Fibroblast of lung (primary cell): ENCODE data around the gene KMT2E. TPM values are rescaled to one million over a fixed set of nuclear protein-coding genes. Genes with fewer than 3 reads are reported as not detected.

Experiments
- DNase-seq, 2 donors: peaks; one replicate each; pipeline versions ENCODE4 v3.0.0 to v3.0.0-alpha.2; 2010; ENCODE audit warnings: low read depth in 2 of 2
- H2AFZ ChIP-seq: 2 replicates; pipeline ENCODE4 v1.5.1; 2012; ENCODE audit warnings: low read length, control low read depth, inconsistent platforms
- H3K27ac ChIP-seq: 2 replicates; pipeline ENCODE4 v1.5.1; 2011; ENCODE audit warnings: low read length, control low read depth; ENCODE audit not compliant: insufficient read depth
- H3K27me3 ChIP-seq: 2 replicates; pipeline ENCODE4 v1.5.1; 2011; ENCODE audit warnings: mild to moderate bottlenecking, low read length; ENCODE audit not compliant: control insufficient read depth, insufficient read depth
- H3K36me3 ChIP-seq: 2 replicates; pipeline ENCODE4 v1.5.1; 2011; ENCODE audit warnings: low read length; ENCODE audit not compliant: control insufficient read depth, insufficient read depth
- H3K4me1 ChIP-seq: 2 replicates; pipeline ENCODE4 v1.5.1; 2011; ENCODE audit warnings: low read length; ENCODE audit not compliant: control insufficient read depth, insufficient read depth; ENCODE audit errors: extremely low read depth
- H3K4me2 ChIP-seq: 2 replicates; pipeline ENCODE4 v1.5.1; 2011; ENCODE audit warnings: low read length, control low read depth; ENCODE audit not compliant: insufficient read depth; ENCODE audit errors: extremely low read depth
- H3K4me3 ChIP-seq, 4 experiments: fragments of 200-600 bp in 1 of 4; sonication (generic) in 1 of 4; replicated peaks in 1 of 4; 2 replicates each; pipeline ENCODE4 v1.5.1; 2011 to 2016; ENCODE audit warnings: low read length in 4 of 4, low read depth in 3 of 4, mild to moderate bottlenecking in 3 of 4, control low read depth in 2 of 4, inconsistent platforms in 1 of 4, mixed read lengths in 1 of 4; ENCODE audit not compliant: insufficient read depth in 1 of 4; ENCODE audit errors: control extremely low read depth in 1 of 4
- H3K79me2 ChIP-seq: 2 replicates; pipeline ENCODE4 v1.5.1; 2012; ENCODE audit warnings: mild to moderate bottlenecking, low read length, inconsistent platforms; ENCODE audit not compliant: control insufficient read depth, insufficient read depth
- H3K9ac ChIP-seq: 2 replicates; pipeline ENCODE4 v1.5.1; 2011; ENCODE audit warnings: mild to moderate bottlenecking, low read length, control low read depth; ENCODE audit not compliant: insufficient read depth
- H3K9me3 ChIP-seq: 2 replicates; pipeline ENCODE4 v1.5.1; 2012; ENCODE audit warnings: low read depth, low read length; ENCODE audit not compliant: control insufficient read depth, insufficient read depth
- H4K20me1 ChIP-seq: 2 replicates; pipeline ENCODE4 v1.5.1; 2011; ENCODE audit warnings: low read length; ENCODE audit not compliant: control insufficient read depth, insufficient read depth; ENCODE audit errors: extremely low read depth
- EZH2 ChIP-seq: IDR thresholded peaks from 2 replicates; pipeline ENCODE4 v1.5.1; 2012; ENCODE audit warnings: low read length, control low read depth, mild to moderate bottlenecking; ENCODE audit errors: missing control alignments
- polyA plus RNA-seq, 2 donors: library from polyadenylated mRNA; depleted of rRNA in 1 of 2; stranded (reverse) in 1 of 2; unstranded in 1 of 2; fragments of >200 nt; gene quantifications; 2 replicates each; pipeline ENCODE4 v1.2.1, GENCODE V29; 2011 to 2012; ENCODE audit warnings: missing spikeins in 1 of 2
- total RNA-seq: library from RNA; depleted of rRNA; stranded (reverse); fragments of >200 nt; gene quantifications from 2 replicates; pipeline ENCODE4 v1.2.1, GENCODE V29; 2014
- TF ChIP-seq, protein P1 (sequence below), 2 donors: IDR thresholded peaks in 1 of 2; conservative IDR thresholded peaks in 1 of 2; 1 replicate in 1 of 2; 2 replicates in 1 of 2; pipeline ENCODE4 v1.5.1; 2011 to 2012; ENCODE audit warnings: low read length in 2 of 2, control low read depth in 1 of 2, inconsistent platforms in 1 of 2, low read depth in 1 of 2, mild to moderate bottlenecking in 1 of 2

Gene KMT2E
- total and polyA plus RNA-seq, 2 donors (not counting 1 experiment from before 2014, with no cell fraction given): 7.5 to 95.0 TPM

DNA sequence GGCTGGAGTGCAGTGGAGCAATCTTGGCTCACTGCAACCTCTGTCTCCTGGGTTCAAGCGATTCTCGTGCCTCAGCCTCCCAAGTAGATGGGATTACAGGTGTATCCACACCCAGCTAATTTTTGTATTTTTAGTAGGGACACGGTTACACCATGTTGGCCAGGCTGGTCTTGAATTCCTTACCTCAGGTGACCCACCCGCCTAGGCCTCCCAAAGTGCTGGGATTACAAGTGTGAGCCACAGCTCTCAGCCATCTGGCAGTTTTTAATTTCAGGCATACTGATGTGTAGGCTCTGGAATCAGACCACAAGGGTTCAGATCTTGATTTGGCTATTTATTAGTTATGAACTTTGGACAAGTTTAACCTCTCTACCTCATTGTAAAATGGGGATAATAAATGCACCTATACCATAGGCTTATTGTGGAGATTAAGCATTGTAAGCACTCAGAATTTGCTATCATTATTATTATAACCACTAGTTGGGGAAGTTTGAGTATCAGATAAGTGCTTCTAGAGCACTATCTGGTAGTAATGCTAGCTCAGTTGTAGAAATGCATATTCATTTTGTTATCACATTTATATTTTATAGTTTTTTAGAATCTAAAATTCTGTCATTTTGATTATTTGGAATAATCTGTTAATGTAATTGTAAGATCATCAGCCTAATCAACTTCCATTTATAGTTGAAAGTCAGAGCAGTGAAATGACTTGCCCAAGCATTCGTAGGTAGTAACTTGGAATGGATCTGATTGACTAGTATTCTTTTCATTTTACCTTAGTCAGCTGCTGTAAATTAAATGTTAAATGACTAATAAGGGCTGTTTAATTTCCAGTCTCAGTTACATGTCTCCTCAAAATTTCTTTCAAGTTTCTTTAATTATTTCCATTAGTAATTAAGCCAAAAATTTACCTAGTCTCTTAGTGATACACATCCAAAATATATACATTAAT lies 22.5 kb downstream of the KMT2E start:
- Histone ChIP-seq H3K4me1 (peaks cover 4% of the 10 kb centered on the region), H2AFZ (no peak overlapping the region), H3K9me3 (no peaks in the 10 kb centered on the region), H4K20me1 (peaks cover 3% of the 10 kb centered on the region), H3K4me2 (no peak overlapping the region), H3K79me2 (peaks cover 97% of the 10 kb centered on the region), H3K9ac (no peak overlapping the region), H3K36me3 (peaks cover 3% of the 10 kb centered on the region), H3K4me3 (no peak overlapping the region), H3K27ac (no peak overlapping the region), H3K27me3 (no peaks in the 10 kb centered on the region)
- no peak for DNase-seq
- TF ChIP-seq, protein P1, sequence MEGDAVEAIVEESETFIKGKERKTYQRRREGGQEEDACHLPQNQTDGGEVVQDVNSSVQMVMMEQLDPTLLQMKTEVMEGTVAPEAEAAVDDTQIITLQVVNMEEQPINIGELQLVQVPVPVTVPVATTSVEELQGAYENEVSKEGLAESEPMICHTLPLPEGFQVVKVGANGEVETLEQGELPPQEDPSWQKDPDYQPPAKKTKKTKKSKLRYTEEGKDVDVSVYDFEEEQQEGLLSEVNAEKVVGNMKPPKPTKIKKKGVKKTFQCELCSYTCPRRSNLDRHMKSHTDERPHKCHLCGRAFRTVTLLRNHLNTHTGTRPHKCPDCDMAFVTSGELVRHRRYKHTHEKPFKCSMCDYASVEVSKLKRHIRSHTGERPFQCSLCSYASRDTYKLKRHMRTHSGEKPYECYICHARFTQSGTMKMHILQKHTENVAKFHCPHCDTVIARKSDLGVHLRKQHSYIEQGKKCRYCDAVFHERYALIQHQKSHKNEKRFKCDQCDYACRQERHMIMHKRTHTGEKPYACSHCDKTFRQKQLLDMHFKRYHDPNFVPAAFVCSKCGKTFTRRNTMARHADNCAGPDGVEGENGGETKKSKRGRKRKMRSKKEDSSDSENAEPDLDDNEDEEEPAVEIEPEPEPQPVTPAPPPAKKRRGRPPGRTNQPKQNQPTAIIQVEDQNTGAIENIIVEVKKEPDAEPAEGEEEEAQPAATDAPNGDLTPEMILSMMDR (conservative IDR thresholded peaks at IDR 0.05 in 1 of 2, IDR thresholded peaks at IDR 0.05 in 1 of 2; ENCODE audit: low read depth in 1 of 2, low read length in 2 of 2): no peak
- TF ChIP-seq EZH2: no peak

DNA sequence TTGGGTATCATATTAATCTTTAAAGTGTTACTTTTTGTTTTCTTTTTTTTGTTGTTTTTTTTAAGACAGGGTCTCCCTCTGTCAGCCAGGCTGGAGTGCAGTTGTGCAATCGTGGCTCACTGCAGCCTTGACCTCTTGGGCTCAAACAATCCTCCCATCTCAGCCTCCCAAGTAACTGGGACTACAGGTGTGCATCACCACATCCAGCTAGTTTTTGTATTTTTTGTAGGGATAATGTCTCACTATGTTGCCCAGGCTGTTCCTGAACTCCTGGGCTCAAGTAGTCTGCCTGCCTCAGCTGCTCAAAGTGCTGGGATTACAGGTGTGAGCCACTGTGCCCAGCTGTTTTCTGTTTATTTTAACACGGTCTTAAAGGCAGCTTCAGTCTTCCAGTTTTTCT lies 23.3 kb downstream of the KMT2E start:
- peaks cover 3% of the 10 kb centered on the region for H4K20me1 ChIP-seq
- H2AFZ ChIP-seq: no peak overlapping the region
- H3K36me3 ChIP-seq: peaks cover 3% of the 10 kb centered on the region
- no peak for TF ChIP-seq EZH2
- TF ChIP-seq, protein P1 (conservative IDR thresholded peaks at IDR 0.05 in 1 of 2, IDR thresholded peaks at IDR 0.05 in 1 of 2; ENCODE audit: low read depth in 1 of 2, low read length in 2 of 2): no peak
- H3K4me3 ChIP-seq: no peak overlapping the region
- no peaks in the 10 kb centered on the region for H3K27me3 ChIP-seq
- no peak overlapping the region for H3K27ac ChIP-seq
- no peak overlapping the region for H3K4me2 ChIP-seq
- H3K4me1 ChIP-seq: peaks cover 4% of the 10 kb centered on the region
- H3K9me3 ChIP-seq: no peaks in the 10 kb centered on the region
- peaks cover 98% of the 10 kb centered on the region for H3K79me2 ChIP-seq
- H3K9ac ChIP-seq: no peak overlapping the region
- DNase-seq: no peak

DNA sequence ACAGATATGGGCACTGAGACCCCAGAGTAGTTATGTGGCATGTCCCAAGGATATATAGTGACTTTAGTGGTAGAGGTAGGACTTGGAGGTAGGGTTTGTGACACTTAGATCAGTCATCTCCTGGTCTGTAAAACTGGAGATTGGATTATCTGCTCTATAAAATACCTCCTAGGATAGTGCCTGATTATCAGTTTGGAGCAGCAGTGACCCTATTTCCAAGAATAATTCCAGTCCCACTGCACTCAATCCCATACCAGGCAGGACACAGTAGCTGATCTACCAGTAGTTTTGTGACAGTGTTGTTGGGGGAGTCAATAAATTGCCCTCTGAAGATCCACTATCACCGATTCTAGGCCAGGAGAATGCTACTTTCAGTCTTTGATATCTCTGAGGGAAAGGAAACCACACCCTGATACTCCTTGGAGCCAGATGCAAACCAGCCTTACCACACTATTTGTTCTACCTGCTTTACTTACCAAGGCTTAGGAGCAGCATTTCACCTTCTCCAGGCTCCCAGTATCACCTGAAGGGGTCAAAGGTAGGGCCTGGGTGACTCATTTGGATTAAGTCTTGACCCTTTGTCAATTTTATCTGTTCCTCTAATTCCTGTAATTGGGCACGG lies 30.6 kb downstream of the KMT2E start:
- peaks cover 12% of the 10 kb centered on the region for H3K36me3 ChIP-seq
- TF ChIP-seq EZH2: no peak
- no peak overlapping the region for H3K4me3 ChIP-seq
- no peak overlapping the region for H3K4me2 ChIP-seq
- no peak for DNase-seq
- no peak overlapping the region for H3K27ac ChIP-seq
- peaks cover 8% of the 10 kb centered on the region for H3K4me1 ChIP-seq
- no peak overlapping the region for H2AFZ ChIP-seq
- H3K79me2 ChIP-seq: peaks cover 87% of the 10 kb centered on the region
- H3K9ac ChIP-seq: no peak overlapping the region
- H3K27me3 ChIP-seq: no peaks in the 10 kb centered on the region
- no peaks in the 10 kb centered on the region for H4K20me1 ChIP-seq
- no peaks in the 10 kb centered on the region for H3K9me3 ChIP-seq
